Adrenal gland (tissue), 12 donors: ENCODE results near the gene MGAM2. TPM values are rescaled to one million over a fixed set of nuclear protein-coding genes. Genes with fewer than 3 reads are reported as not detected.
A peak's percentile ranks its signal among the peaks of the same experiment; 100 is the strongest.
"Not testable (repeated sequence)": the region's sequence is repeated elsewhere in the genome, so short reads cannot be mapped to it uniquely, and the experiment has no call there.

Experiments used
- DNase-seq, 7 donors: peaks; one replicate each; pipeline ENCODE4 v3.0.0-alpha.2; 2019 to 2020
- H3K27ac ChIP-seq, 5 donors: fragments of 200-600 bp; sonication (generic) in 4 of 5; 1 replicate in 3 of 5; 2 replicates in 2 of 5; pipeline versions ENCODE4 v1.5.1 to v1.8.0; 2016 to 2020; ENCODE audit warnings: mild to moderate bottlenecking in 1 of 5
- H3K27me3 ChIP-seq: fragments of 200-600 bp; 2 replicates; pipeline ENCODE4 v1.8.0; 2021
- H3K36me3 ChIP-seq, 2 donors: fragments of 200-600 bp; replicated peaks in 1 of 2; 1 replicate in 1 of 2; 2 replicates in 1 of 2; pipeline versions ENCODE4 v1.5.1 to v1.8.0; 2018 to 2022
- H3K4me1 ChIP-seq, 2 donors: fragments of 200-600 bp; replicated peaks in 1 of 2; 1 replicate in 1 of 2; 2 replicates in 1 of 2; pipeline versions ENCODE4 v1.5.1 to v1.8.0; 2018 to 2021
- H3K4me3 ChIP-seq, 4 donors: fragments of 200-600 bp; sonication (generic) in 3 of 4; one replicate each; pipeline ENCODE4 v1.5.1; 2016 to 2018
- H3K9me3 ChIP-seq, 3 donors: fragments of 200-600 bp; sonication (generic) in 1 of 3; replicated peaks in 1 of 3; 1 replicate in 2 of 3; 2 replicates in 1 of 3; pipeline versions ENCODE4 v1.5.1 to v1.8.0; 2016 to 2021
- POLR2A ChIP-seq, 2 donors: fragments of 450-650 bp; IDR thresholded peaks; one replicate each; pipeline ENCODE4 v1.6.1; 2017; ENCODE audit warnings: antibody characterized with exemption in 2 of 2, mild to moderate bottlenecking in 2 of 2, moderate library complexity in 1 of 2
- WGBS, 4 donors: extraction: QIAGEN DNeasy Blood & Tissue Kit in 2 of 4; methylation state at CpG; one replicate each; pipeline versions ENCODE4 v1.1.5 to v1.1.7; 2013 to 2017; 5-methylcytosine and 5-hydroxymethylcytosine counted together
- intact Hi-C, 2 donors: fragments of 100-400 bp; cut with DNase I; formaldehyde crosslinking; loops; one replicate each; pipeline versions ENCODE4 v1.14.1 to v1.15.0; 2022 to 2023
- polyA plus RNA-seq, 3 donors: library from polyadenylated mRNA; stranded (reverse); fragments of 200-250 nt in 2 of 3; fragments of 350-450 nt in 1 of 3; fragmentation: Illumina TruSeq in 1 of 3; extraction: RNeasy Lipid Tissue Mini Kit (QIAGEN cat#74804) in 1 of 3; gene quantifications; one replicate each; pipeline ENCODE4 v1.2.3, GENCODE V29; 2013 to 2014
- total RNA-seq, 9 donors: library from RNA; depleted of rRNA in 4 of 9; stranded (reverse); fragments of >200 nt in 4 of 9; fragments of 120-200 nt in 1 of 9; fragmentation: NEBNext Ultra II Directional in 1 of 9; extraction: Animal tissue kit (Norgen Biotek cat#: 25700) in 1 of 9; gene quantifications; one replicate each; pipeline versions ENCODE4 v1.1.0 to v1.2.4, GENCODE V29; 2013 to 2023
- TF ChIP-seq, protein P1 (sequence below), 6 experiments: fragments of 450-650 bp in 4 of 6; fragments of 200-600 bp in 2 of 6; sonication (generic) in 1 of 6; IDR thresholded peaks; 1 replicate in 5 of 6; 2 replicates in 1 of 6; pipeline versions ENCODE4 v1.5.1 to v1.8.0; 2016 to 2021; ENCODE audit warnings: antibody characterized with exemption in 6 of 6, mild to moderate bottlenecking in 2 of 6, moderate library complexity in 1 of 6
- donor health status: healthy with polysubstance abuse.
- donor health status: Bipolar disorder and iron deficiency.
- donor health status: DM: yes; HTN: yes; CAD: no.
- donor health status: DM: no; HTN: no; CAD: no.
- donor health status: DM: no; HTN: no; CAD: no.
- donor health status: DM: yes; HTN: yes; CAD: no.

The MGAM2 gene
- total and polyA plus RNA-seq, 12 donors, result under 0.01 to 0.05 TPM; not detected in 10

DNA sequence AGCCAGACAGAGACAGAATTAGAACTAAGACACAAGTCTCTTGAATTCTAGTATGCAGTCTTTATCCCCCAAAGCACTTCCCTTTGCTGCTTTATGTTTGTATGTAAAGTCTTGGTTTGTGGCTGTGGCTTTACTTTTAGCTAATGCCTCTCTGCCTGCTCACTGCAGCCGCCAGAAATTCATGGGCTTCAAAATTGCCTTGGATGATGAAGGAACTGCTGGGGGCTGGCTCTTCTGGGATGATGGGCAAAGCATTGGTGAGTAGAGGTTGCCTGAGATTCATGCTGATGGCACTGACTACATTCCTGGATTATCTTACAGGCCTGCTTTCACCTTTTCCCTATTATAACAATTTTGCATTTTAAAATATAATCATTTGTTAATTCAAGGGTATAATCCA is 10.9 kb upstream of the MGAM2 start:
- Histone ChIP-seq H3K4me1 (no peaks in the 10 kb centered on the region), H3K27ac (no peak overlapping the region), H3K9me3 (no peaks in the 10 kb centered on the region), H3K36me3 (no peaks in the 10 kb centered on the region), H3K27me3 (no peaks in the 10 kb centered on the region), H3K4me3 (no peak overlapping the region)
- intact Hi-C loops, result no loop called here
- DNase-seq, result no peak
- TF ChIP-seq, protein P1, sequence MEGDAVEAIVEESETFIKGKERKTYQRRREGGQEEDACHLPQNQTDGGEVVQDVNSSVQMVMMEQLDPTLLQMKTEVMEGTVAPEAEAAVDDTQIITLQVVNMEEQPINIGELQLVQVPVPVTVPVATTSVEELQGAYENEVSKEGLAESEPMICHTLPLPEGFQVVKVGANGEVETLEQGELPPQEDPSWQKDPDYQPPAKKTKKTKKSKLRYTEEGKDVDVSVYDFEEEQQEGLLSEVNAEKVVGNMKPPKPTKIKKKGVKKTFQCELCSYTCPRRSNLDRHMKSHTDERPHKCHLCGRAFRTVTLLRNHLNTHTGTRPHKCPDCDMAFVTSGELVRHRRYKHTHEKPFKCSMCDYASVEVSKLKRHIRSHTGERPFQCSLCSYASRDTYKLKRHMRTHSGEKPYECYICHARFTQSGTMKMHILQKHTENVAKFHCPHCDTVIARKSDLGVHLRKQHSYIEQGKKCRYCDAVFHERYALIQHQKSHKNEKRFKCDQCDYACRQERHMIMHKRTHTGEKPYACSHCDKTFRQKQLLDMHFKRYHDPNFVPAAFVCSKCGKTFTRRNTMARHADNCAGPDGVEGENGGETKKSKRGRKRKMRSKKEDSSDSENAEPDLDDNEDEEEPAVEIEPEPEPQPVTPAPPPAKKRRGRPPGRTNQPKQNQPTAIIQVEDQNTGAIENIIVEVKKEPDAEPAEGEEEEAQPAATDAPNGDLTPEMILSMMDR (IDR thresholded peaks at IDR 0.05), result no peak
- TF ChIP-seq POLR2A (IDR thresholded peaks at IDR 0.05), result no peak
- 52 to 100% (median 72%) methylated on average over 1 of the region's 1 CpG for WGBS, 4 donors

DNA sequence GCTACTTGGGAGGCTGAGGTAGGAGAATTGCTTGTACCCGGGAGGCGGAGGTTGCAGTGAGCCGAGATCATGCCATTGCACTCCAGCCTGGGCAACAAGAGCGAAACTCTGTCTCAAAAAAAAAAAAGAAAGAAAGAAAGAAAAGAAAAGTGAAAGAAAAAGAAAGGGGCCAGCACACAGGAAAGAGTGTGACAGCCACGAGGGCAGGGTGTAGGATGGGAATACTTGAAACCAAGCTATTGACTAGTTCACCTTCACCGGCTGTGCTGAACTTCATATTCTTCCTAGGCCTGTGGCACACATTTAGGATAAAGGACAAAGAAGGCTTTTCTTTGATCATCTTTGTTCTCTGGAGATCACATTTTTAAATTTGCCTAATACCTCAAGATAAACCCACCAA is 9.7 kb upstream of the MGAM2 start:
- H3K4me1 ChIP-seq, H3K27ac ChIP-seq, H3K27me3 ChIP-seq, intact Hi-C loops, H3K9me3 ChIP-seq, H3K36me3 ChIP-seq, H3K4me3 ChIP-seq, DNase-seq: not testable (repeated sequence)
- WGBS, 4 donors, result 70 to 81% (median 76%) methylated on average over 6 of the region's 6 CpGs

DNA sequence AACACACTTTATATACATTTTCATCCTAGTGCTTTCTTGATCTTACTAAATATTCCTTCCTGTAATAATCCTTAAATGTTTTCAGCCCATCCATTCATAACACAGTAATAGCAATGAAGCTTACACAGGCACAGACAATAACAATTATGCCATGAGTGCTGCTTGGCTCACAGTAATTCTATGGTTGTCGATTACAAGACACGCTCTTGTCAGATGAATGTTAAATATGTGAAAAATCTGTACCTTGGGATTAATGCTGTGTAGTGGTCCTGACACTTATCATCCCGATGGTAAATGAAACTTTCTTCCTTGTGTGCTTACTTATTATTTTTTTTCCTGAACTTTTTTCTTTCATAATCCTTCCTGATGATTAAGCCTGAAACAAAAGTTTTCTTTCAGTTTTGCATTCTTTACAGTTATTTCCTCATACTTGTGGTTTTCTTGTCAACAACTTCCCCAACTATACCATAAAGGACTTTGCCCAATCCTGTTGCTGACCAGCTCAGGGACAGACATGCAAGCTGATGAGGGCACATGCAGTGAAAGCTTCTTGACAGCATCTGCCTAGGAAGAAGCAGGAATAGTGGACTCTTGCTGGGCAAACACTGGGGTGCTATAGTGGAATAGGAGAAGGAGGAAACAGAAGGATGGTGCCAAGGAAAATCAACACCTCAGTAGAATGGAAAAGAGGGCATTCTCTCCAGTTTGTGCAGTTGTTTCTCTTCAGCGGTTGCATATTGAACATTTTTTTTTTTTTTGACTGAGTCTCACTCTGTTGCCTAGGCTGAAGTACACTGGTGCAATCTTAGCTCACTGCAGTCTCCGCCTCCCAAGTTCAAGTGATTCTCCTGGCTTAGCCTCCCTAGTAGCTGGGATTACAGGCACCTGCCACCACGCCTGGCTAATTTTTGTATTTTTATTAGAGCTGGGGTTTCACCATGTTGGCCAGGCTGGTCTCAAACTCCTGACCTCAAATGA is 6.7 kb upstream of the MGAM2 start:
- Histone ChIP-seq H3K27me3 (no peaks in the 10 kb centered on the region), H3K4me1 (no peaks in the 10 kb centered on the region), H3K27ac (no peak overlapping the region), H3K9me3 (no peaks in the 10 kb centered on the region), H3K4me3 (no peak overlapping the region), H3K36me3 (no peaks in the 10 kb centered on the region)
- intact Hi-C loops, result no loop called here
- TF ChIP-seq POLR2A (IDR thresholded peaks at IDR 0.05), result no peak
- TF ChIP-seq, protein P1 (IDR thresholded peaks at IDR 0.05), result no peak
- 55 to 60% (median 57%) methylated on average over 6 of the region's 6 CpGs for WGBS, 4 donors
- DNase-seq, result peak in 4 of 7 donors; percentile 11 to 28 (median 22)

DNA sequence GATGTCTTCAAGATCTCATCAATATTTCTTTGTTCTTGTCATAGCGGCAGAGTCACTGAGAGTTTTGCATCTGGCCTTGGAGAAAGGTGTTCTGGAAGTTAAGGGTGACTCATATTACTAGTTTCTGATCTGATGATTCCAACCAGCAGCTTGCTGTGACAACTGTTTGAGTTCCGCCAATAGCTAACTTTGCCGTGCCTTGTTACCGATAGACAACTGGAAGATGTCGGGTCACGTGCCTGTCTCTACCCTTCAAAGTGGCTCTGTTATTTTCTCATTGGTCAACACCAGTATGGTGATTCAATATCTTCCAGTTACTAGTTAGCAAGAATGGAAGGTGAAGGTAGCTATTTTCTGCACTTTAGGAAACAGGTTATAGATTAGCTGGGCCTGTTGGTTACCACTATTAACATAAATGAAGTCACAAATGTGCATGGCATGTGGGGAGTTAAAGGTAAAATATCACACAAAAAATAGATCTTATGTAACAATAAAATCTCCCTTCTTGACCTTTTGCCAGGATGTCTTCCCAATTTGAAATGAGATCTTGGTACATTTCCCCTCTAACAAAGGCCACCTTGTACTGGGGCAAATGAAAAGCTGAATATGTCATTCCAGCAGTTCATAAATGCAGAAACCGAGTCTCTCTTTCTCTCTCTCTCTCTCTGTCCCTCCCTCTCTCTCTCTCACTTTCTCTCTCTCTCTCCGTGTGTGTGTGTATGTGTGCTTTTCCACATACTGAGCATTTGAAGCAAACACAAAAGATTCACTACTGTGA is 2.6 kb upstream of the MGAM2 start:
- Histone ChIP-seq H3K4me1 (no peaks in the 10 kb centered on the region), H3K27ac (no peak overlapping the region), H3K27me3 (no peaks in the 10 kb centered on the region), H3K9me3 (no peaks in the 10 kb centered on the region), H3K36me3 (no peaks in the 10 kb centered on the region), H3K4me3 (no peak overlapping the region)
- no peak for TF ChIP-seq POLR2A (IDR thresholded peaks at IDR 0.05)
- TF ChIP-seq, protein P1 (IDR thresholded peaks at IDR 0.05), result no peak
- no peak for DNase-seq
- intact Hi-C loops, result no loop called here
- 58 to 73% (median 69%) methylated on average over 8 of the region's 8 CpGs for WGBS, 4 donors
